ENCODE results near the gene FLNA. TPM values are rescaled to one million over a fixed set of nuclear protein-coding genes. Genes with fewer than 3 reads are reported as not detected.

Gene FLNA
- total and polyA plus RNA-seq, 10 donors, result 259 to 1,447 (median 600) TPM

GRCh38 chrX:154366666-154367055 lies 7.8 kb downstream of the FLNA start:
- Histone ChIP-seq H3K4me3 (no peak overlapping the region), H3K27me3 (replicated peaks in 1 of 7) (no peaks in the 10 kb centered on the region), H3K4me1 (peaks cover 7 to 50% (median 28%) of the 10 kb centered on the region in 6 donors), H3K9me3 (no peaks in the 10 kb centered on the region), H3K27ac (peak overlapping the region in 5 of 8 donors; percentile 27 to 94 (median 88)), H3K36me3 (peaks cover 0 to 65% (median 56%) of the 10 kb centered on the region in 6 donors)
- intact Hi-C loops (cut with DNase I; ENCODE audit: low total_unique reads), result no loop called here
- TF ChIP-seq, protein P1, sequence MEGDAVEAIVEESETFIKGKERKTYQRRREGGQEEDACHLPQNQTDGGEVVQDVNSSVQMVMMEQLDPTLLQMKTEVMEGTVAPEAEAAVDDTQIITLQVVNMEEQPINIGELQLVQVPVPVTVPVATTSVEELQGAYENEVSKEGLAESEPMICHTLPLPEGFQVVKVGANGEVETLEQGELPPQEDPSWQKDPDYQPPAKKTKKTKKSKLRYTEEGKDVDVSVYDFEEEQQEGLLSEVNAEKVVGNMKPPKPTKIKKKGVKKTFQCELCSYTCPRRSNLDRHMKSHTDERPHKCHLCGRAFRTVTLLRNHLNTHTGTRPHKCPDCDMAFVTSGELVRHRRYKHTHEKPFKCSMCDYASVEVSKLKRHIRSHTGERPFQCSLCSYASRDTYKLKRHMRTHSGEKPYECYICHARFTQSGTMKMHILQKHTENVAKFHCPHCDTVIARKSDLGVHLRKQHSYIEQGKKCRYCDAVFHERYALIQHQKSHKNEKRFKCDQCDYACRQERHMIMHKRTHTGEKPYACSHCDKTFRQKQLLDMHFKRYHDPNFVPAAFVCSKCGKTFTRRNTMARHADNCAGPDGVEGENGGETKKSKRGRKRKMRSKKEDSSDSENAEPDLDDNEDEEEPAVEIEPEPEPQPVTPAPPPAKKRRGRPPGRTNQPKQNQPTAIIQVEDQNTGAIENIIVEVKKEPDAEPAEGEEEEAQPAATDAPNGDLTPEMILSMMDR (IDR thresholded peaks at IDR 0.05 in 8 of 11, conservative IDR thresholded peaks at IDR 0.05 in 3 of 11), result no peak
- TF ChIP-seq POLR2AphosphoS5 (IDR thresholded peaks at IDR 0.05), result peak in 2 of 3 donors; percentile 5 to 18
- DNase-seq, result no peak
- 58 to 87% (median 85%) methylated on average over 6 to 11 of the region's 11 CpGs for WGBS, 5 donors

DNA sequence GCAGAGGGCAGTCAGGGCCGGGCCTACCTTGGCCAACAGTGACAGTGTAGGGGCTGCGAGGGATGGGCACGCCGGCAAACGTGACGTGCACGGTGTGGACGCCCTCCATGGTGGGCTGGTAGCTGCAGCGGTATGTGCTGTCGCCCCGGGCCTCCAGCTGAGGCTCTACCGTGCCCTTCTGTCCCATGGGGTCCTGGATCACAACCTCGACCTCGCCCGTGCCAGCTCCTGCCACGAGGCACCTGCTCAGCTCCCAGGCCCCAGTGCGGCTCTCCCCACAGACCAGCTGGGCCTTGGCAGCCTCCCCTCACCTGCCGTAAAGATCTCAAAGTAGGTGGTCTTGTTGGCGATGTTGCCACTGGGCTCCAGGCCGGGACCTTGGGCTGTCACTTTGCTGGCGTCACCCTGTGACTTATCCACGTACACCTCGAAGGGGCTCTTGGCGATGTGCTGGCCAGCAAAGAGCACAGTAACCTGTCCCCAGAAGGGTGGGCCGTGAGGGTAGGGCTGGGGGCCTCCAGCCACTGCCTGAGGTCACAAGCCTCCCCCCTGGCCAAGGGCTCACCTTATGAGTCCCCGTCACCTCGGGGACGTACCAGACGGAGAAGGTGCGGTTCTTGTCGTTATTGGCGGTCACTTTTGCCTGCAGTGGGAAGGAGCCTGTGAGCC lies 8.3 kb downstream of the FLNA start:
- TF ChIP-seq POLR2A (IDR thresholded peaks at IDR 0.05) (no peak), POLR2AphosphoS5 (IDR thresholded peaks at IDR 0.05) (peak; percentile 4 to 55 (median 18))
- Histone ChIP-seq H3K4me3 (no peak overlapping the region), H3K27ac (peak overlapping the region in 5 of 8 donors; percentile 27 to 94 (median 88)), H3K4me1 (peaks cover 7 to 47% (median 28%) of the 10 kb centered on the region in 6 donors), H3K27me3 (replicated peaks in 1 of 7) (no peaks in the 10 kb centered on the region), H3K36me3 (peaks cover 0 to 71% (median 61%) of the 10 kb centered on the region in 6 donors), H3K9me3 (no peaks in the 10 kb centered on the region)
- DNase-seq, result no peak
- intact Hi-C loops (cut with DNase I; ENCODE audit: low total_unique reads), result no loop called here
- WGBS, 5 donors, result 85 to 95% (median 89%) methylated on average over 12 to 32 of the region's 32 CpGs

DNA sequence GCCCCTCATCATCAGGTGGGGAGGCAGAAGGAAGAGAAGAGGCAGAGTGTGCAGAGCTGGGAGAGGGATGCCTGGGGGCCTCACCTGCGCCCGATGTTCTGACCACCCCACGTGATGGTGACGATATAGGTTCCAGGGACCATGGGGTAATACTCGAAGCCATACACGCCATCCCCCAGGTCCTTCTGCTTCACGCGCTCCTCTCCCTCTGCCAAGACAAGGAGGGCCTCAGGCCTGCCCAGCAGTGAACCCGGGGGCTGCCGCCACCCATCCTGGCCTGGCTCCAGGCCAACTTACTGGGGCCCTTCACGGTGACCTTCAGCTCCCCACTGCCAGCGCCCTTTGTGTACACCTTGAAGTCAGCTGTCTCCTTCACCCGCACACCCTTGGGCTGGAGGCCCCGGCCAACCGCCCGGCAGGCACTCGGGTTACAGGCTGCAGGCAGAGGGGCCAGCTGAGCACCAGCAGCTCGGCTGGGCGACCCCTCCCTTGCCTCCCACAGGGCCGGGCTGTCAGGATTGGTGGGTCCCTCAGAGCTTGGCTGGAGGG lies 9.3 kb downstream of the FLNA start:
- Histone ChIP-seq H3K36me3 (peaks cover 0 to 81% (median 65%) of the 10 kb centered on the region in 6 donors), H3K4me1 (peaks cover 7 to 45% (median 28%) of the 10 kb centered on the region in 6 donors), H3K4me3 (no peak overlapping the region), H3K27ac (peak overlapping the region in 2 of 8 donors; percentile 90 to 94), H3K27me3 (replicated peaks in 1 of 7) (no peaks in the 10 kb centered on the region), H3K9me3 (no peaks in the 10 kb centered on the region)
- intact Hi-C loops (cut with DNase I; ENCODE audit: low total_unique reads), result no loop called here
- 82 to 87% (median 85%) methylated on average over 17 to 20 of the region's 20 CpGs; no CpG with 5 or more reads in 1 of the 5 donors for WGBS, 5 donors
- no peak for DNase-seq
- TF ChIP-seq POLR2A (IDR thresholded peaks at IDR 0.05), result no peak
- TF ChIP-seq, protein P1 (IDR thresholded peaks at IDR 0.05 in 8 of 11, conservative IDR thresholded peaks at IDR 0.05 in 3 of 11), result no peak
- TF ChIP-seq POLR2AphosphoS5 (IDR thresholded peaks at IDR 0.05), result no peak

- H3K27me3 ChIP-seq (replicated peaks in 1 of 7), result no peaks in the 10 kb centered on the region
- no peak overlapping the region for H3K4me3 ChIP-seq
- 81 to 94% (median 88%) methylated on average over 12 to 20 of the region's 20 CpGs for WGBS, 5 donors
- no peak for DNase-seq
- no peaks in the 10 kb centered on the region for H3K9me3 ChIP-seq
- intact Hi-C loops (cut with DNase I; ENCODE audit: low total_unique reads), result no loop called here
- peaks cover 0 to 93% (median 75%) of the 10 kb centered on the region in 6 donors for H3K36me3 ChIP-seq
- H3K27ac ChIP-seq, result no peak overlapping the region
- TF ChIP-seq POLR2A (IDR thresholded peaks at IDR 0.05) (no peak), POLR2AphosphoS5 (IDR thresholded peaks at IDR 0.05) (peak in 1 of 3 donors; percentile 35)
- H3K4me1 ChIP-seq, result peaks cover 2 to 34% (median 21%) of the 10 kb centered on the region in 6 donors
Measured at GRCh38 chrX:154363706-154364439, 10.6 kb downstream of the FLNA start.
